ENCODE results near the gene MOK.

DNA sequence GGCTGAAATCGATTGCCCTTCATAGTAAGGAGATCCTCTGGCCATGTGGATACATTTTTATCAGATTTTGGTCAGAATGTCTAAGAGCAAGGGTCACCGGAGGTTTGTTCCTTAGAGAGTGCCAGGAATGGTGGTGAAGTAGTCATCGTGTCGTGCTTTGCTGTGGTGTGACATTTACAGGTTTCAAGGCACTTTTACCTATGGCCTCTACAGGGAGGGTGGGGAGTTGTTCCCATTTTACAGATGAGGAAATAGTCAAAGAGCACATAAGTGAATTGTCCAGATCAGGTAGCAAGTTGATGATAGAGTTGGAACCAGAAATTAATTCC lies 108.1 kb downstream of the MOK start:
- TF ChIP-seq POLR2AphosphoS5 (IDR thresholded peaks at IDR 0.05; ENCODE audit: low read depth, low read length) (no peak), POLR2A (IDR thresholded peaks at IDR 0.05; ENCODE audit: low read depth, low read length) (no peak), TAF1 (IDR thresholded peaks at IDR 0.05; ENCODE audit: low read depth, low read length) (no peak)

Measured in GM12891 (cell line).